NCI-H1436 treated with DMSO at 0.1 percent for 48 hours (cell line): ENCODE measurements around the gene GPS1.

Experiments
- DNase-seq: peaks from one replicate; lab custom pipeline; 2025; lab: John Stamatoyannopoulos, UW

GPS1 gene

DNA sequence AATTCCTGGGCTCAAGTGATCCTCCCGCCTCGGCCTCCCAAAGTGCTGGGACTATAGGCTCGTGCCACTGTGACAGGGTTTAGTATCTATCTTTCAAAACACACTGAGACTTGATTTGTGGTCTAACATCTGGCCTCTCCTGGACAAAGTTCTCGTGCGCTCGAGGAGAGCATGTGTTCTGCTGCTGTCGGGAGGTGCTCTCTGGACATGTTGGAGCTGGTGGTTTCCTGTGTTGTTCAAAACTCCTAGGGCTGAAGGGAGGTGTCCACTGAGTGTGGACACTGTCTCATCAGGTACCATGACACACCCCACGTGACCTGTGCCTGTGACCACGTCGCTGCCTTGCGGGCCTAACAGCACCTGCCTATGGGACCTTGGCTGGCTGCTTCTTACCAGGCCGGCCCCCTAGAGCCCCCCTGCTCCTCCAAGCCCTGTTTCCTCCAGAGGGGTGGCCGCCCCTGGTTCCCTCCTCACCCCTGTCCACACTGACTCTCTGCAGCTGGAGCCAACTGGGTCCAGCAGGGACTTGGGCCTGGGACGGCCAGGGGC lies 5.7 kb upstream of the GPS1 start:
- DNase-seq: no peak

DNA sequence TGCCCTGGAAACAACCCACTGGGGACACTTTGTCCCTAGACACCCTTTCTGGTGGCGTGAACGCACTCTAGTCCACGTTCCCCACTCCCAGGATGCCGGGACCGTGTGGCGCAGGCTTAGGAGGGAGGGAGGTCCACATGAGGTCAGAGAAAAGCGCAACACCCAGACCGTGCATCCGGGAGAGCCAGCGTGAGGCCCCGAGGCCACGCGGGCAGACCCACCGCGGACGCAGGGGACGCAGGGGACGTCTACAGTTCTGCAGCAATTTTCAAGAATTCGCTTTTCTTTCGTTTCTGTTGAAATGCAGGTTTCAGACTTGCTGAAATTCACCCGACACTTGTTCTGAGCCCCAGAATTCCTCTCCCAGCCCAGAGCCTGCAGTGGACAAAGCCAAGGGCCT lies 4.8 kb upstream of the GPS1 start:
- no peak for DNase-seq

DNA sequence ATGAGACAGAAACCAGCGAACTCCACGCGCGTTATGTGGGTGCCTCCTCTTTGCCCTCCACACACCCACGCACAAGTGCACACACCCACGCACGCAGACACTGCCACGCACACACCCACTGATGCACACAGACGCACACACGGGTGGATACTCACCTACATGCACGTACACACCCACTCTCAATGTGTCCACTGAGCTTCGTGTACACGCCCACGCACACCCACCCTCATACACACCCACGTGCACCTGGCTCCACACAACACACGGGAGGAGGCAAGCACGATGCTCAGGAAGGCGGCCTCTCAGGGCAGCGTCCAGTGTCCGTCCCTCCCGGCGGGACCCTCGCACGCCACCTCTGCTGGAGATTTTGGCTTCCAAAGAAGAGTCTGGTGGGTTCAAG lies 4.3 kb upstream of the GPS1 start:
- no peak for DNase-seq

DNA sequence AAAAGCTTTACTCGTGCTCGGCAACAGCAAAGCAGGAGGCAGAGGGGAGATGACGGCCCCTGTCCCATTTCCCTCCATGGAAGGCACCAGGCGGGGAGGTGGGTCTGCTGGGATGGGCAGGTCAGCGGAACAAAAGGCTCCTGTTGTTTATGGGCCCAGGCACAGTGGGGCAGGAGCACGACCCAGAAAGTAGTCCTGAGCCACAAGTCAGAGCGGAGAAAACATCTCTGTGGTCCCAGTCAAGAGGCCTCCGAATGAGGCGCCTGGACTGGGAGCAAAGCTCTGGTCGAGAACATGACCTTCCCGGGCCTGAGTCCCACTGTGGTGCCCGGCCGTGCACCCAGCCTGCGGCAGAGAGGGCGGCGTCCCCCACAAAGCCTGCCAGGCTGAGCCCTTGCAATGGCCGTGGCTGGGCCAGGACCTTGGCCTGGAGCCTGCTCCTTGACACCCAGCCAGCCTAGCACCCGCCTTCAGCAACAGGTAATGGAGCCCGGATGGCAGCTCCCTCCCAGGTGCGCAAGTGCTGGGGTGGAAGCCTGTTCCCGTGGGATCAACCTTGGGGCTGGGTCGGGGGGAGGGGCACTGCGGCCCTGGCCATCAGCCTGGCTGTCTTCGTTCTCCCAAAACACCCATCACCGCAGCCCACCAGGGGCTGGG lies 3.7 kb upstream of the GPS1 start:
- DNase-seq: no peak

DNA sequence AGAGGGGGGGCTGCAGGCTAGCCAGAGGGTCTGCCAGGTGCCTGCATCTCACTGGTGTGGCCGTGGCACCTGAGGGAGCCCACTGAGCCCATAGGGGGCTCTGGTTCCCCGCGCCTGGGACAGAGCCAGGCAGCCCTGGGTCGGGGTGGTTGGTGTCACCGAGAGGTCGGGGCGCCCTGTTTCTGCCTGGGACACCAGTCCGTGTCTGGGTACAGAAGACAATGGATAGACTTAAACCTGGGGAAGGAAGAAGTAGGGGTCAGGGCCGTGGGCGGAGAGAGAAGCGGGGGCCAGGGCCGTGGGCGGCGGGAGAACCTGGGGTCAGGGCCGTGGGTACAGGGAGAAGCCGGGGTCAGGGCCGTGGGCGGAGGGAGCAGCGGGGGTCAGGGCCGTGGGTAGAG lies 3.1 kb upstream of the GPS1 start:
- no peak for DNase-seq

DNA sequence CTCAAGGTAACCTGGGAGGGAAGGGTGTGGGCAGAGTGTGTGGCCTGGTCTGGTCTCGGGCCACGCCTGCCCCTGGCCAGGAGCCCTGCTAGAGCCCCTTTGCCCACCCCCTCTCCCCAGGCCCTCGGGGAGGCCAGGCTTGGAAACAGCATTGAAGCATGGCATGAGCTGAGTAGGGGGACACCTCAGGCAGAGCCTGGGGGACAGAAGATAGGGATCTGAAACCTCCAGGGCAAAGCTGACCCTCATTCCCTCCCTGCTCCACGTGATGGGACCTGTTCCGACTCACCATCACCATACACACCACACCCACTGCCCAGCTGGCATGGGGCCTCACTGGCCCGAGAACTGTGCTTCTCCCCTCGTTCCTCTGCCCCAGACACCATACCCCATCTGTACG lies 2.6 kb upstream of the GPS1 start:
- no peak for DNase-seq

DNA sequence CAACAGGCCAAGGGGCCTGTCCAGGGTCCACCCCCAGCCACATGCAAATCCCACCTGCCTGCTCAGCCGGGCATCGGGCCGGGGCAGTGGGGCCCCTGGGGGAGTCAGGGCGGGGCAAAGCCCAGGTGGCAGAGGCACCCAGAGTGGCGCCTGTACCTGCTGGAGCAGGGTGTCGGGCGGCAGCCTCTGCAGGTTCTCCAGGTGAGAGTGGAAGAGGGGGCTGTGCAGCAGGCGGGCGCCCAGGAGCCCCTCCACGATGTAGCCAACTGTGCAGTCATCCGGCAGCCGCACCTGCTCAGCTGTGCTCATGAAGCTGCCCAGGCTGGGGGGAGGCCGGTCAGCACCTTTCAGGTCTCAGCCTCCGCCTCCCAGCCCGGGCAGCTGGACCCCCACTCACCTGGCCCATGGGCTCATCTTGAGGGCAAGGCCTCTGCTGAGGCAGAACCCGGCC lies 2.2 kb upstream of the GPS1 start:
- DNase-seq: no peak

DNA sequence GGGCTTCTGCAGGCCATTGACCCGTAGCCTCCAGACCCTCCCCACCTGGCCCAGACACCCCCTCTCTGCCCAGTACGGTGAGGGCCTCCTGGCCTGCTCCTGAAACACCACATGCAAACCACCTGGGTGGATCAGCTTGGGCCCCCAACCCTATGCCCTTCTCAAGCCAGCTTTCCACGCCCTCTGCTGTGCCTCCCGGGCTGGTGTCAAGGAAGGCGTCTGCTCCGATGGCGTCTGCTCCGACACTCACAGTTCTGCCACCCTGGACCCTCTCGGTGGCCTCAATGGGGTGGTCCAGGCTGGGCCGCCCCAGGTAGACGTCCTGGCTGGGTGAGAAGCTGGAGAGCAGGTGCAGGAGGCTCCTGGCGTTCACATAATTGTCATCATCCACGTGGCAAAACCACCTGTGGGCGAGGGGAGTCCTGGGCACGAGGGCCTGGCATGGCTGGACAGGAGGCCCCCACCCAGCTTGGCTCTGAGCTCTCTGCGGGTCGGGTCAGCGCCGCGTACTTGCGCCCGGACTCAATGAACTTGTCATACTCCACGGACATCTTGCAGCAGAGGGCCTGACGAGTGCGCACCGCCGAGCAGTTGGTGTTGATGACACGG lies 1.4 kb upstream of the GPS1 start:
- DNase-seq: no peak

DNA sequence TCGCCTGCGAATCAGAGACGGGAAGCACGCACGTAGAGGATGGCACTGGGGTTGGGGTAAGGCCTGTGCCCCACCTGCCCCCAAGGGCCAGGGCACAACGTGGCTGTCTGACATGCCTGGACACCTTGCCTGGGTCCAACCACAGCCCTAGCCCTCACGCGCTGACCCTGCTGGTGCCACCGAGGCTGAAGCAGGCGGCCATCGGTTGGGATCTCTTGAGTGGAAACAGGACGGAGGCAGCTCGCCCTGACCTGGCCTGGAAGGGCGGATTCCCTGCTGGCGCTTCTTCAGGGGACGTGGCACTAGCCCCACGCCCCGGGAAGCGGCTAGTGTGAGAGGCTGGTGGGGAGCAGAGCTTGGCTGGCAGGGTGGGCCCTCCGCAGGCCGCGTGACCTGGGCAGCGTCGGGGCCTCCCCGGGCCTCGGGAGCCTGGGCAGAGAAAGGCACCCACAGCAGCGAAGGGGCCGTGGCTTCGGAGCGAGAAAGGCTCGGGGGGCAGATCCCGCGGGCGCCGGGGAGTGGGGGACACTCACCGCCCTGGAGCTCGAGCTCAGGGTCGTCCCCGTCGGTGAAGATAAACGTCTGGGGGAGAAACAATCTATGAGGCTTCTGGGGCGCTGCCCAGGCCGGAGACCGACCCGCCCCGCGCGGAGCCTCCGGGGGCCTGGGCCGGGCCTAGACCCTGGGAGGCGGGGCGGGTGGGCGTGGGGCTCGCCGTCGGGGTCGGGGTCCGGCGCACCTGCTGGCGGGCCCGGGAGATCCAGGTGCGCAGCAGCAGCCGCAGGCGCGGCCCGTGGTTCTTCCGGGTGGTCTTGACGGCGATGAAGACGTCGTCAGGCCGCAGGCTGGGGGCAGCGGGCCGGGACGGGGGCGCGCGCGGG lies 697 bp upstream of the GPS1 start:
- DNase-seq: no peak

DNA sequence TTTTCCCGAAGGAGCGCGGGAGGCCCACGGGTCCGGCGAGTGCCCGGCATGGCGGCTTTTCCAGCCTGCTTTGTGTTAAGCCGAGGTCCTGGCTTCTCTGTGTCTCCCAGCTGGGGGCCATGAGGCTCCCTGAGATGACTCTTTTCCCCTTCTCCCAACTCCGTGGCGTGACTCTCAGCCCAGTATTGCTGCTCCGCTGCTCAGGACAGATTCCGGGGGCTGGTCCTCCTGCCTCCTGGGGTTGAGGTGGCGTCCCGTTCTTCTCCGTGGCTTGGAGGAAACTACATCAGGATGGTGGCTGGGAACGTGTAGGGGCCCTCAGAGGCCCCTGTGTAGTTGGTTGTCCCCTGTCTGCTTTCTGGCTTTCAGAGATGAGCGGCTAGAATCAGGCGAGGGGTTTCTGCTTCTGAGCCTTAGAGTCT lies 951 bp downstream of the GPS1 start:
- DNase-seq: no peak

DNA sequence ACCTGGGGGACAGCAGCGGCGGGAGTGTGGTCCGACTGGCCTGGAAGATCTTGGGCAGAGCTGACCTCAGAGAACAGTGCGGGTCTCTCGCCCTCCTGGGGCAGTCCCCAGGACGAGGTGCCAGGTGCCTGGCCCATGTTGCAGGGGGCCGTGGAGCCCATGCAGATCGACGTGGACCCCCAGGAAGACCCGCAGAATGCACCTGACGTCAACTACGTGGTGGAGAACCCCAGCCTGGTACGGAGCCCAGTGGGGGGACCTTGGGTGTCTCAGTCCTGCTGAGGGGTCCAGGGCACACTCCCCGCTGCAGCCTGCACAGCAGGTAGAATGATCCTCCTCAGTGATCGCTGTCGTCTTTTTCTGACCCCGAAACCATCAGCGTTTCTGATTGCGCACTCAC lies 1.4 kb downstream of the GPS1 start:
- no peak for DNase-seq

DNA sequence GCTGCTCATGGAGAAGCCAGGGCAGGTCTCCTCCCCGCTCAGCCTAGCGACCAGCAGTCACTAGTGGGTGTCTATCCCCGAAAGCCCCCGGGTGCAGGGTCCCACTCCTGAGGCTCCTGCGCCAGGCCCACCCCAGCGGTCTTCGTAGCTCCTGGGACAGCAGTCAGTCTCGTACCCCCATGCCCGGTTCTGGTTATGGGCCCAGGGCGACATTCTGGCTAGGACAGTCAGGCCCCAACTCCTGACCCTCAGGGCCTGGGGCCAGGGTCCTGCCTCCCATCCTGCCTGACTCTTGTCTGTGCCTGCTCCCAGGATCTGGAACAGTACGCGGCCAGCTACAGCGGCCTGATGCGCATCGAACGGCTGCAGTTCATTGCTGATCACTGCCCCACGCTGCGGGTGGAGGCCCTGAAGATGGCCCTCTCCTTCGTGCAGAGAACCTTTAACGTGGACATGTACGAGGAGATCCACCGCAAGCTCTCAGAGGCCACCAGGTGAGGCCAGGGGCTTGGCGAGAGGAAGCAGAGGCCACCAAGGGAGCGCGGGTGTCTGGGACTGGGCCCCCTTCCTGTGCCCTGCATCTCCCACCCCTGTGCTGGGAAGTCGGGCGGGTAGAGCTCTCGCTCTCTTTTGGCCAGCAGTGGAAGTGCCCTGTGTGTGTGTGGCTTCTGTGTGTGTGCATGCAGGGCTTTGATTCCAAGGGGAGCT lies 2.0 kb downstream of the GPS1 start:
- DNase-seq: no peak

DNA sequence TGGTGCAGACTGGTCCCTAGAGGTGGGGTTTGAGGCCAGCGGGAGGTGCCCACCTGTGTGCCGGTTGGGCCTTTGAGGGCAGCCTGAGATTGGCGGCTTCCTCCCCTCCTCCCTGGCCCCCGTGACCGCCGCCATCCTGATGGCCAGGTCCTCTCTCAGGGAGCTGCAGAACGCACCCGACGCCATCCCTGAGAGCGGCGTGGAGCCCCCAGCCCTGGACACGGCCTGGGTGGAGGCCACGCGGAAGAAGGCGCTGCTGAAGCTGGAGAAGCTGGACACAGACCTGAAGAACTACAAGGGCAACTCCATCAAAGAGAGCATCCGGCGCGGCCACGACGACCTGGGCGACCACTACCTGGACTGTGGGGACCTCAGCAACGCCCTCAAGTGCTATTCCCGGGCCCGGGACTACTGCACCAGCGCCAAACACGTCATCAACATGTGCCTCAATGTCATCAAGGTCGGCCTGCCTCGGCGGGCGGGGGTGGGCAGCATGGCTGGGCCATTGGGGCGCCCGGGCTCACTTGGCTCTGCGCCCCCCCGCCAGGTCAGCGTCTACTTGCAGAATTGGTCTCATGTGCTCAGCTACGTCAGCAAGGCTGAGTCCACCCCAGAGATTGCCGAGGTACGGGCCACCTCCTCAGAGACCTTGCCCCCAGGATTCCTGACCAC lies 2.8 kb downstream of the GPS1 start:
- no peak for DNase-seq

DNA sequence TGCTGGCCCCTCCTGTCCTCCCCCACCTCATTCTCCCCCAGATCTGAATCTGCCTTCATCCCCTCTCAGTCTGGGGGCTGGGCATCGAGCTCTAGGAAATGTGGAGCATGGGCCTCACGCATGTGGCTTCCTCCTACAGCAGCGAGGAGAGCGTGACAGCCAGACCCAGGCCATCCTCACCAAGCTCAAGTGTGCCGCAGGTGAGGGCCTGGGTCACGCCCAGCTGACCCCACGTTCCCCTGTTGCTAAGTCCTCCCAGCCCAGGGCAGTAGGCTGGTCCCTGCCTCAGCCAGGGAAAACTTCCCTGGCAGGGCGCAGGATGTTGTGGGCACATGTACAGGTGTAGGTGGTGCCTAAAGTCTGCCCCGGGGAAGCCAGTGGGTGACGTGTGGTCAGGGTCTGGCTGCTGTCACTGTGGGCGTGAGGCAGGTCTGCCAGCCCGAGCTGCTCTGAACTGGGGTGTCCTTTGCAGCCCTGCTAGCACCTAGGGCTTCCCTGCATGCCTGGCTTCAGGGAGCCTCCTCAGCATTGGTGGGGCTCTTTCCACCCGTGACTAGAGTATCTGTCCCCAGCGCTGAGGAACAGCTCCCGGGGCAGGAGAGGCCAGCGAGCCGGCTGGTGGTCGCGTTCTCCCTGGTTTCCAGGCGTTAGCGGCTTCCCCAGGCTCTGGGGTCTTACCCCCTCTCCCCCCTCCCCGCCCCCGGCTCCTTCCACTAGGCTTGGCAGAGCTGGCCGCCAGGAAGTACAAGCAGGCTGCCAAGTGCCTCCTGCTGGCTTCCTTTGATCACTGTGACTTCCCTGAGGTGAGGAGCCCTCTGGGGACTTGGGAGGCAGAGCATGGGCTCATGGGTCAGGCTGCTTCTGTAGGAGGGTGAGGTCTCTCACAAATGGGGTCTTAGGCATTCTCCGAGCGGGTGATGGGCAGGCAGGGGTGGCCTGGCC lies 3.6 kb downstream of the GPS1 start:
- no peak for DNase-seq

DNA sequence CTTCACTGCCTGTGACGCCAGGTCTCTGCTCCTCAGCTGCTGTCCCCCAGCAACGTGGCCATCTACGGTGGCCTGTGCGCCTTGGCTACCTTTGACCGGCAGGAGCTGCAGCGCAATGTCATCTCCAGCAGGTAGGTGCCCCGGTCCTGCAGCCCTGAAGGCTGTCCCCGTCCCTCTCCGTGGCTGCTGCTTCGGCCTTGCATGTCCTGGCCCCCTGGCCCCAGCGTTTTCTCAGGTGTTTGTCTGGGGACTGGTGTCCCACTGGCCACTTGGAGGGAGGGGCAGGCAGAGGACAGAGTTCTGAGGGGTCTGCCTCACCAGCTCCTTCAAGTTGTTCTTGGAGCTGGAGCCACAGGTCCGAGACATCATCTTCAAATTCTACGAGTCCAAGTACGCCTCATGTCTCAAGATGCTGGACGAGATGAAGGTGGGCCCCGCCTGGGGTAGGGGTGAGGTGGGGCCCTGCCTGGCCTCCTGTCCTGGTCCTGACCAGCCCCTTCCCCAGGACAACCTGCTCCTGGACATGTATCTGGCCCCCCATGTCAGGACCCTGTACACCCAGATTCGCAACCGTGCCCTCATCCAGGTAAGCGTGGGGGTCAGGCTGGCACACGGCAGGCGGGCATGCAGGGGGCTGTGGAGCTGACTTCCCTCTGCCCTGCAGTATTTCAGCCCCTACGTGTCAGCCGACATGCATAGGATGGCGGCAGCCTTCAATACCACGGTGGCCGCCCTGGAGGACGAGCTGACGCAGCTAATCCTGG lies 4.4 kb downstream of the GPS1 start:
- DNase-seq: no peak

DNA sequence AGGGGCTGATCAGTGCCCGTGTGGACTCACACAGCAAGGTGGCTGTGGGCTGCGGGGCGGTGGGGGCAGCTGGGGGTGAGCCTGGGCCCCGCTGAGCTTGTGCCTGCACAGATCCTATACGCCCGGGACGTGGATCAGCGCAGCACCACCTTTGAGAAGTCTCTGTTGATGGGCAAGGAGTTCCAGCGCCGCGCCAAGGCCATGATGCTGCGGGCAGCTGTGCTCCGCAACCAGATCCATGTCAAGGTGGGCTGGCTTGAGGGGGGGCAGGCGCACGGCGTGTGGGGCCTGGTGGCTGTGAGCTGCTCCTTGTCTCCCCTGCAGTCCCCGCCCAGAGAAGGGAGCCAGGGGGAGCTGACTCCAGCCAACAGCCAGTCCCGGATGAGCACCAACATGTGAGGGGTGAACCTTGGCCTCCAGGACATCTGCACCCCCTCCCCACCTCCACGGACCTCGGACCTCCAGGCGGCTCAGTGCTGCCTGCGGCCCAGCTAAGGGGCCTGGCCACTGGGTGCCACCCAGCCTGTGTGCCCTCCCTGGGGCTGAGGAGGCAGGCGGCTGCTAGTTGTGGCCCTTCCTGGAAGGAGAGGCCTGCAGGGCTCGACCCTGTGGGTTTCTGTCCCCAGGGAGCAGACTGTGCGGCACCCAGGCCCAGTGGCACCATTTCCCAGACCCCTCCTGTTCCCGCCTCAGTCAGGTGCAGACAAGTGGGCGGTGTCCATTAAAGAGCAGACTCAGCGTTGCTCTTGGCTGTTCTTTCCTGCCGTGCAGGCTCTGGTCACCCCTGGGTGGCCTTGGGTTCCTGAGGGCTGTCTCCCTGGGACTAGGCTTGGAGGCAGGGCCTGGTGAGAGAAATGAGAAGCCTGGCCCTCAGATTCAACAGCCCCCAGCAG lies 5.3 kb downstream of the GPS1 start:
- DNase-seq: no peak

DNA sequence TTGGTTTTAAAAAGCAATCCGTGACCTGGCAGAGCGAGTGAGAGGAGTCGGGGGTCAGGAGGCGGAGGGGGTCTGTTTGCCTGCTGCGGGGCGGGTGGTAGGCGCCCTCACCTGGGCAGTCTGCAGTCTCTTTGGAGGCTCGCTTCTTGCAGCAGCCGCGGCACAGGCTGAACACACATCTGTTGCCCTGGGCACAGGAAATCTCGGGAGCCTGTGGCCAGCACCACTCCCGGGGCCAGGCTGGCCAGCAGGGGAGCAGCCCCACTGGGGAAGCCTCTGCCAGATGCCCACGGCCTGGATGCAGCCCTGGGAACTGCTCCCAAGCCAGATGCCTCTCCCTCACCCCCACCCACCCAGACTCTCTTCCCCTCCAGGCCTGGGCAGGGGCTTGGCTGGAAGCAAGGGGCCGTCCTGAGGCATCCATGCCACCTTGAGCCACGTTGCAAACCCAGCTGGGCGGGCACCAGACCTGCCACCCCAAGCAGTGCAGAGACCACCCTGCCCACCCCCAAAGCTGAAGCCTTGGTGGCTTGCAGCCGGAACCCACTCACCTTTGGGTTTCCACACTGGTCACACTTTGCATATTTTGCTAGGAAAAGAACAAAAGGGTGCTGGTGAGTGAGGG lies 6.6 kb downstream of the GPS1 start:
- no peak for DNase-seq

DNA sequence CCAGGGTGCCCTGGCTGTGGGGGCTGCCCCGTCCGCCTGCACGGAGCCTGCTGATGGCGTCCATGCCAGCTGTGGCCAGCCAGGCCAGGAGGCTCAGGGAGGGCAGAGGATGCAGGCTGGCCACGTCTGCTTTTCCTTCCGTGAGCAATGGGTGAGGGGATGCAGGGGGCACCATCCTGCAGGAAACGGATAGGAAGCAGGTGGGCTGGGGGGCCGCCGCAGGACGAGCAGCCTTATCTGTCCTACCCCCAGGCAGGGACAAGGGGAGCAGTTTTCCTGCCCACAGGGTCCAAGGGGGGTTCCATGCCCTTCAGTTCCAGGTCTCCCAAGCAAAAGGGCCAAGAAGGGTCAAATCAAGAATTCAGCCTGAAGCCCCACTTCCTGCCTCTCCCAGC lies 7.2 kb downstream of the GPS1 start:
- no peak for DNase-seq
